Stomach (tissue), 4 donors: ENCODE results near the gene ARHGAP24.

Source experiments
- CTCF ChIP-seq, 7 experiments: fragments of 450-650 bp in 4 of 7; fragments of 200-600 bp in 3 of 7; sonication (generic) in 3 of 7; IDR thresholded peaks; one replicate each; pipeline ENCODE4 v1.5.1; 2016 to 2019; ENCODE audit warnings: antibody characterized with exemption in 7 of 7, control low read depth in 2 of 7, mild to moderate bottlenecking in 1 of 7
- POLR2A ChIP-seq, 4 donors: fragments of 450-650 bp; IDR thresholded peaks; one replicate each; pipeline ENCODE4 v1.6.1; 2016; ENCODE audit warnings: antibody characterized with exemption in 4 of 4, control low read depth in 2 of 4, mild to moderate bottlenecking in 1 of 4, moderate library complexity in 1 of 4
- POLR2AphosphoS5 ChIP-seq, 3 donors: sonication (generic); formaldehyde crosslinking; IDR thresholded peaks; one replicate each; pipeline ENCODE4 v1.6.1; 2016; ENCODE audit warnings: antibody characterized with exemption in 3 of 3

GRCh38 chr4:85808864-85809263 is 333.9 kb downstream of the ARHGAP24 start:
- TF ChIP-seq POLR2AphosphoS5 (IDR thresholded peaks at IDR 0.05) = no peak
- no peak for TF ChIP-seq POLR2A (IDR thresholded peaks at IDR 0.05)
- TF ChIP-seq CTCF (IDR thresholded peaks at IDR 0.05) = no peak
